Inferior parietal cortex (tissue), 1 donor: Measurements from ENCODE around the gene FGFRL1.

Experiments used
- DNase-seq: peaks from one replicate; pipeline ENCODE4 v3.0.0-alpha.2; 2016; ENCODE audit errors: extremely low spot score

Gene FGFRL1

GRCh38 chr4:1006856-1007255 is 4.6 kb upstream of the FGFRL1 start:
- no peak for DNase-seq

GRCh38 chr4:1008840-1009541 is 2.4 kb upstream of the FGFRL1 start:
- no peak for DNase-seq

- peak; percentile 45 for DNase-seq
These were observed 1.7 kb upstream of the FGFRL1 start for GRCh38 chr4:1009542-1010394.

GRCh38 chr4:1010395-1011021 is 918 bp upstream of the FGFRL1 start:
- no peak for DNase-seq

GRCh38 chr4:1011666-1012033 is 224 bp downstream of the FGFRL1 start:
- no peak for DNase-seq

- DNase-seq = no peak
These were observed 761 bp downstream of the FGFRL1 start for GRCh38 chr4:1012034-1012739.

GRCh38 chr4:1013225-1014073 is 2.0 kb downstream of the FGFRL1 start:
- no peak for DNase-seq

GRCh38 chr4:1014291-1015167 is 3.1 kb downstream of the FGFRL1 start:
- peak; percentile 76 for DNase-seq

GRCh38 chr4:1015179-1015578 is 3.8 kb downstream of the FGFRL1 start:
- no peak for DNase-seq

GRCh38 chr4:1015746-1016145 is 4.3 kb downstream of the FGFRL1 start:
- DNase-seq = no peak

- no peak for DNase-seq
These were observed 5.8 kb downstream of the FGFRL1 start for GRCh38 chr4:1017211-1017610.

GRCh38 chr4:1017706-1018105 is 6.3 kb downstream of the FGFRL1 start:
- no peak for DNase-seq

- DNase-seq = no peak
These were observed 7.0 kb downstream of the FGFRL1 start for GRCh38 chr4:1018147-1019020.

GRCh38 chr4:1019320-1019719 is 7.9 kb downstream of the FGFRL1 start:
- no peak for DNase-seq

GRCh38 chr4:1019729-1020470 is 8.5 kb downstream of the FGFRL1 start:
- no peak for DNase-seq

GRCh38 chr4:1021386-1022050 is 10.1 kb downstream of the FGFRL1 start:
- DNase-seq = no peak

- DNase-seq = no peak
These were observed 10.8 kb downstream of the FGFRL1 start for GRCh38 chr4:1022051-1022738.
